ENCODE measurements around the gene PCIF1. TPM values are rescaled to one million over a fixed set of nuclear protein-coding genes. Genes with fewer than 3 reads are reported as not detected.
"Not testable (repeated sequence)": the region's sequence is repeated elsewhere in the genome, so short reads cannot be mapped to it uniquely, and the experiment has no call there.

Gene PCIF1
- total and polyA plus RNA-seq, 4 donors: 13.0 to 49.9 (median 31.0) TPM

DNA sequence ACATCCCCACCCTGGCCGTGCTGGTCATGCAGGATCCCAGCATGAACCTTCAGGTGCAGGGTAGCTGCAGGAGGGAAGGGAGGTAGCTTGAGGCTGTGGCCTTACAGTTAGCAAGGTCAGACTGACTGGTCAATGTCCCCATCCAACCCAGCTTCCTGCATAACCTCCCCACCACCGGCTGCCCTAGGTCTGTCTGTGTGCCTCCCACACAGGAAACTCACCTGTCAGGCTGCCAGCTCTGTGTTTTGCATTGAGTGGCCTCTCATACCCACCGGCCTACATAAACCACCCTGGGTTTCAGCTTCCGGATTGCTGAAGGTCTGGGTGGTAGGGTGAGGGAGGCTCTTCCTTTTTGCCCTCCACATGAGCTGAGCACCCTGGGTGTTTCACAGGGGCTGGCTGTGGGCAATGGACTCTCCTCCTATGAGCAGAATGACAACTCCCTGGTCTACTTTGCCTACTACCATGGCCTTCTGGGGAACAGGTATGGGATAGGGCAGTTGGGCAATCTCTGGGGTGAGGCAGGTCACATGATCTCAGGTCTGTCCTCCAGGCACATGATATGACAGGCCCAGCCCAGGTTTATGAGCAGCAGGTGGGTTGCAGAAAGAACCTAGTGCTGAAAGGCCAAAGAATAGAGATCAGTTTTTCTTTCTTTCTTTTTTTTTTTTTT lies 41.5 kb upstream of the PCIF1 start:
- no peak for DNase-seq (ENCODE audit: low read depth in 4 of 6, low spot score in 6 of 6)
- WGBS (ENCODE audit: insufficient coverage): 80% methylated on average over 1 of the region's 4 CpGs
- H3K9me3 ChIP-seq (ENCODE audit: control insufficient read depth, insufficient read depth, low read length): no peaks in the 10 kb centered on the region
- H3K27ac ChIP-seq (ENCODE audit: low read depth, low read length): no peak overlapping the region
- no peaks in the 10 kb centered on the region for H3K27me3 ChIP-seq (ENCODE audit: control insufficient read depth, insufficient read depth, low read length)
- H3K36me3 ChIP-seq (ENCODE audit: control insufficient read depth, insufficient read depth, low read length): peaks cover 43% of the 10 kb centered on the region
- H3K4me3 ChIP-seq (ENCODE audit: low read depth, low read length): no peak overlapping the region
- peaks cover 42% of the 10 kb centered on the region for H3K4me1 ChIP-seq (ENCODE audit: control insufficient read depth, insufficient read depth, low read length)

DNA sequence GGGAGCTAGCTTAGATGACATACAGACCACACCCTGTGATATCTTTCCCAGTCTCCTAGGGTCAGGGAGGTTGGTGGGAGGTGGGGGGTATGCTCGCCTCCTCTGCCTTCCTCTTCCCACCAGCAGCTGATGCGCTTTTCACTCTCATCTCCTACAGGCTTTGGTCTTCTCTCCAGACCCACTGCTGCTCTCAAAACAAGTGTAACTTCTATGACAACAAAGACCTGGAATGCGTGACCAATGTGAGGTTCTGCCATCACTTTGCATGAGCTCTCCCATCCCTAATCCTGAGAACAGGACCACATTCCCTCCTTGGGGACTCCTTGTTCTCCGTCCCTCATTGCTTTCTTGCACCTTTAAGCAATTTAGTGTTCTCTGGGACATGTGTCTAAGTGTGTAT lies 40.7 kb upstream of the PCIF1 start:
- Histone ChIP-seq H3K9me3 (ENCODE audit: control insufficient read depth, insufficient read depth, low read length) (no peaks in the 10 kb centered on the region), H3K4me1 (ENCODE audit: control insufficient read depth, insufficient read depth, low read length) (peaks cover 39% of the 10 kb centered on the region), H3K27ac (ENCODE audit: low read depth, low read length) (no peak overlapping the region), H3K36me3 (ENCODE audit: control insufficient read depth, insufficient read depth, low read length) (peaks cover 47% of the 10 kb centered on the region), H3K27me3 (ENCODE audit: control insufficient read depth, insufficient read depth, low read length) (no peaks in the 10 kb centered on the region), H3K4me3 (ENCODE audit: low read depth, low read length) (no peak overlapping the region)
- DNase-seq (ENCODE audit: low read depth in 4 of 6, low spot score in 6 of 6): no peak
- 63% methylated on average over 2 of the region's 4 CpGs for whole genome bisulfite sequencing (ENCODE audit: insufficient coverage)

GRCh38 chr20:45894797-45895196 lies 39.7 kb upstream of the PCIF1 start:
- Histone ChIP-seq H3K4me1 (ENCODE audit: control insufficient read depth, insufficient read depth, low read length) (peaks cover 29% of the 10 kb centered on the region), H3K9me3 (ENCODE audit: control insufficient read depth, insufficient read depth, low read length) (no peaks in the 10 kb centered on the region), H3K4me3 (ENCODE audit: low read depth, low read length) (no peak overlapping the region), H3K36me3 (ENCODE audit: control insufficient read depth, insufficient read depth, low read length) (peaks cover 56% of the 10 kb centered on the region), H3K27ac (ENCODE audit: low read depth, low read length) (no peak overlapping the region), H3K27me3 (ENCODE audit: control insufficient read depth, insufficient read depth, low read length) (no peaks in the 10 kb centered on the region)
- WGBS (ENCODE audit: insufficient coverage): 88% methylated on average over 3 of the region's 12 CpGs
- DNase-seq (ENCODE audit: low read depth in 4 of 6, low spot score in 6 of 6): no peak

GRCh38 chr20:45896641-45897161 lies 37.8 kb upstream of the PCIF1 start:
- H3K27me3 ChIP-seq (ENCODE audit: control insufficient read depth, insufficient read depth, low read length): no peaks in the 10 kb centered on the region
- H3K9me3 ChIP-seq (ENCODE audit: control insufficient read depth, insufficient read depth, low read length): no peaks in the 10 kb centered on the region
- H3K4me1 ChIP-seq (ENCODE audit: control insufficient read depth, insufficient read depth, low read length): peaks cover 13% of the 10 kb centered on the region
- no peak for DNase-seq (ENCODE audit: low read depth in 4 of 6, low spot score in 6 of 6)
- peaks cover 68% of the 10 kb centered on the region for H3K36me3 ChIP-seq (ENCODE audit: control insufficient read depth, insufficient read depth, low read length)
- H3K27ac ChIP-seq (ENCODE audit: low read depth, low read length): no peak overlapping the region
- 94% methylated on average over 9 of the region's 14 CpGs for whole genome bisulfite sequencing (ENCODE audit: insufficient coverage)
- H3K4me3 ChIP-seq (ENCODE audit: low read depth, low read length): no peak overlapping the region

GRCh38 chr20:45897289-45897688 lies 37.2 kb upstream of the PCIF1 start:
- Histone ChIP-seq H3K27me3 (ENCODE audit: control insufficient read depth, insufficient read depth, low read length) (no peaks in the 10 kb centered on the region), H3K27ac (ENCODE audit: low read depth, low read length) (no peak overlapping the region), H3K4me1 (ENCODE audit: control insufficient read depth, insufficient read depth, low read length) (peaks cover 7% of the 10 kb centered on the region), H3K36me3 (ENCODE audit: control insufficient read depth, insufficient read depth, low read length) (peaks cover 73% of the 10 kb centered on the region), H3K9me3 (ENCODE audit: control insufficient read depth, insufficient read depth, low read length) (no peaks in the 10 kb centered on the region), H3K4me3 (ENCODE audit: low read depth, low read length) (no peak overlapping the region)
- no CpG with 5 or more reads among the region's 2 CpGs for WGBS (ENCODE audit: insufficient coverage)
- DNase-seq (ENCODE audit: low read depth in 4 of 6, low spot score in 6 of 6): no peak

GRCh38 chr20:45897692-45898091 lies 36.8 kb upstream of the PCIF1 start:
- WGBS (ENCODE audit: insufficient coverage): 80% methylated on average over 7 of the region's 7 CpGs
- no peak for DNase-seq (ENCODE audit: low read depth in 4 of 6, low spot score in 6 of 6)
- Histone ChIP-seq H3K27ac (ENCODE audit: low read depth, low read length) (no peak overlapping the region), H3K9me3 (ENCODE audit: control insufficient read depth, insufficient read depth, low read length) (no peaks in the 10 kb centered on the region), H3K27me3 (ENCODE audit: control insufficient read depth, insufficient read depth, low read length) (no peaks in the 10 kb centered on the region), H3K4me3 (ENCODE audit: low read depth, low read length) (no peak overlapping the region), H3K4me1 (ENCODE audit: control insufficient read depth, insufficient read depth, low read length) (peaks cover 3% of the 10 kb centered on the region), H3K36me3 (ENCODE audit: control insufficient read depth, insufficient read depth, low read length) (peaks cover 74% of the 10 kb centered on the region)

DNA sequence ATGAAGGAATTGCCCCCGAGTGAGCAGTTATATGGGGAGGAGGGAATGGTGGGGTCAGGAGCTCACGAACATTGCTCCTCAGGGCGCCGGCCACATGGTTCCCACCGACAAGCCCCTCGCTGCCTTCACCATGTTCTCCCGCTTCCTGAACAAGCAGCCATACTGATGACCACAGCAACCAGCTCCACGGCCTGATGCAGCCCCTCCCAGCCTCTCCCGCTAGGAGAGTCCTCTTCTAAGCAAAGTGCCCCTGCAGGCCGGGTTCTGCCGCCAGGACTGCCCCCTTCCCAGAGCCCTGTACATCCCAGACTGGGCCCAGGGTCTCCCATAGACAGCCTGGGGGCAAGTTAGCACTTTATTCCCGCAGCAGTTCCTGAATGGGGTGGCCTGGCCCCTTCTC lies 36.2 kb upstream of the PCIF1 start:
- no peaks in the 10 kb centered on the region for H3K9me3 ChIP-seq (ENCODE audit: control insufficient read depth, insufficient read depth, low read length)
- DNase-seq (ENCODE audit: low read depth in 4 of 6, low spot score in 6 of 6): no peak
- no peaks in the 10 kb centered on the region for H3K4me1 ChIP-seq (ENCODE audit: control insufficient read depth, insufficient read depth, low read length)
- H3K4me3 ChIP-seq (ENCODE audit: low read depth, low read length): no peak overlapping the region
- WGBS (ENCODE audit: insufficient coverage): 77% methylated on average over 12 of the region's 12 CpGs
- H3K27me3 ChIP-seq (ENCODE audit: control insufficient read depth, insufficient read depth, low read length): no peaks in the 10 kb centered on the region
- no peak overlapping the region for H3K27ac ChIP-seq (ENCODE audit: low read depth, low read length)
- peaks cover 75% of the 10 kb centered on the region for H3K36me3 ChIP-seq (ENCODE audit: control insufficient read depth, insufficient read depth, low read length)

DNA sequence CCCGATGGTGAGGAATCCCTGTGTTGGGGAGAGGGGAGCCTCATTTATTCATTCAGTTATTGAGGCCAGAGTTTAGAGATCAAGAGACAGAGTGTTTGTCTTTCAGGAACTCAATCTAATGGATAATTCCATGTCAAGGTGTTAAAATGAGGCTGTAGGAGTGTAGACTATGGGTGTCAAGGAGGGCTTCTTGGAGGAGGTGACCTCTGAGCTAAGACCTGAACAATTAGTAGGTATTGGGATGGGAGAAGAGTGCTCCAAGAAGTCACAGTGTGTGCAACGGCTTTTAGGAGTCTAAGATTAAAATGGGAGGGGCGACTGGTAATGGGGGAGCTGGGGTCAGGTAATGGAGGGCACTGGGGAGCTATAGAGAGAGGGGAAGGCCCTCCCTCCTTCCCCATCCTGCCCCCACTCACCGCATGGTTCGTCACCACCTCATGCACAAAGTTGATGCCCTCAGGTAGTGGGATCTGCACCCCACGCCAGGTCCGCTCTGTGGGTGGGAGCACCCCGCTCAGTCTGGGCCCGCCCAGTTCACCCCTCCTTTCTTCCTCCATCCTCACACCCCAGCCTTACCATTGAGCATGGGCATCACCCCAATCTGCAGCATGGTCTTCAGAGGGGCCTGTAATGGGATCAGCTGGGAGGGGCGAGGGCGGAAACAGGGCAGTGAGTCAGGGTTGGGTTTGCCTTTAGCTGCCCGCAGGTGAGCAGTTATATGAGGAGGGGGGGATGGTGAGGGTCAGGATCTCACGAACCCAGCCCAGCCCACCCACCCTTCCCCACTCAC lies 35.2 kb upstream of the PCIF1 start:
- no peaks in the 10 kb centered on the region for H3K4me1 ChIP-seq (ENCODE audit: control insufficient read depth, insufficient read depth, low read length)
- H3K9me3 ChIP-seq (ENCODE audit: control insufficient read depth, insufficient read depth, low read length): no peaks in the 10 kb centered on the region
- H3K27ac ChIP-seq (ENCODE audit: low read depth, low read length): no peak overlapping the region
- H3K4me3 ChIP-seq (ENCODE audit: low read depth, low read length): no peak overlapping the region
- DNase-seq (ENCODE audit: low read depth in 4 of 6, low spot score in 6 of 6): no peak
- H3K36me3 ChIP-seq (ENCODE audit: control insufficient read depth, insufficient read depth, low read length): peaks cover 79% of the 10 kb centered on the region
- 90% methylated on average over 8 of the region's 13 CpGs for WGBS (ENCODE audit: insufficient coverage)
- no peaks in the 10 kb centered on the region for H3K27me3 ChIP-seq (ENCODE audit: control insufficient read depth, insufficient read depth, low read length)

GRCh38 chr20:45901332-45901731 lies 33.2 kb upstream of the PCIF1 start:
- not testable (repeated sequence) for H3K9me3 ChIP-seq (ENCODE audit: control insufficient read depth, insufficient read depth, low read length)
- WGBS (ENCODE audit: insufficient coverage): 100% methylated on average over 4 of the region's 6 CpGs

More at GRCh38 chr20:45901332-45901731, 33.2 kb upstream of the PCIF1 start:
- not testable (repeated sequence) for DNase-seq (ENCODE audit: low read depth in 4 of 6, low spot score in 6 of 6); H3K27ac ChIP-seq (ENCODE audit: low read depth, low read length); H3K4me1 ChIP-seq (ENCODE audit: control insufficient read depth, insufficient read depth, low read length); H3K4me3 ChIP-seq (ENCODE audit: low read depth, low read length); H3K27me3 ChIP-seq (ENCODE audit: control insufficient read depth, insufficient read depth, low read length)
- H3K36me3 ChIP-seq (ENCODE audit: control insufficient read depth, insufficient read depth, low read length): peaks cover 78% of the 10 kb centered on the region
